KOPT-K1 (cell line): ENCODE results near the gene SORBS1.

ENCODE experiments used
- H3K27ac ChIP-seq: fragments of 200-600 bp; sonication (generic); 2 replicates; pipeline ENCODE4 v1.5.1; 2016; ENCODE audit warnings: antibody characterized with exemption, mild to moderate bottlenecking, low read depth, low read length; ENCODE audit not compliant: poor library complexity, severe bottlenecking
- H3K36me3 ChIP-seq: fragments of 200-600 bp; sonication (generic); 2 replicates; pipeline ENCODE4 v1.5.1; 2017; ENCODE audit warnings: antibody characterized with exemption, mild to moderate bottlenecking, low read length, moderate library complexity; ENCODE audit not compliant: insufficient read depth
- H3K9me3 ChIP-seq: fragments of 200-600 bp; sonication (generic); 2 replicates; pipeline ENCODE4 v1.5.1; 2017; ENCODE audit warnings: antibody characterized with exemption, low read length, mild to moderate bottlenecking; ENCODE audit not compliant: insufficient read depth, poor library complexity, severe bottlenecking

The SORBS1 gene

DNA sequence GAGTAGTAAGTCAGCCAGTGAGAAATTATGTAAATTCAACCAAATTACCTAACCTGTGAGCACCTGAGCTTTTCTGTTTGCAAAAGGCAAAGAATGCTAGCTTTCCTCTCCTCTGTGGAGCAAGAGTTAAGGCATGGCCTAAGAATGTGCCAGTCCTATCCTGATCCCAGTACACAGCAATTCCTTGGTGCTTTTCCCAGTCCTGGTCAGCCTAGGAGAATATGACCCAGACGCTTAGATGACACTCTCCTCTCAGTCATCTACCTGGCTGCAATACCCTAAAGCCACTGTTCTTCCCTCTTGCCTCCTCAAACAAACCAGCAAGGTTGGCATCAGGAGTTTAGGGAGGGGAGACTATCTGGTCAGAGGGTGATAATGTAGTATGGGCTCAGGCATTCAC, 274.5 kb downstream of the SORBS1 start:
- Histone ChIP-seq H3K9me3 (no peaks in the 10 kb centered on the region), H3K36me3 (no peaks in the 10 kb centered on the region), H3K27ac (no peak overlapping the region)

DNA sequence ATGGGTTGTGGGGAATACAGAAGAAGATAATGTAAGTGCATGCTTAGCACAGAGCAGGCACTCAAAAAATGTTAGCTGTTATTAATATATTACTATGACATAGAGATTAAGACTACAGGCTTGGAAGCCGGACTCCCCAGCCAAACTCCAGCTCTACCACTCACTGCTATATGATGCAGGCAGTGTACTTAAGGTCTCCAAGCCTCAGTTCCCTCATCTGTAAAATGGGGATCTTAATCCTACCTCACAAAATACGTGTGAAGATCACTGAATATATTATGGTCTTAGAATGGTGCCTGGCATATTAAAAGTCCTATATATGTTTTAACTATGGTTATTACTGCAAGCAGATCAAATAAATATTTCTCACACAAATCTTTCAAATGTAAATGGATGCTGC, 275.6 kb downstream of the SORBS1 start:
- Histone ChIP-seq H3K27ac (no peak overlapping the region), H3K36me3 (no peaks in the 10 kb centered on the region), H3K9me3 (no peaks in the 10 kb centered on the region)

DNA sequence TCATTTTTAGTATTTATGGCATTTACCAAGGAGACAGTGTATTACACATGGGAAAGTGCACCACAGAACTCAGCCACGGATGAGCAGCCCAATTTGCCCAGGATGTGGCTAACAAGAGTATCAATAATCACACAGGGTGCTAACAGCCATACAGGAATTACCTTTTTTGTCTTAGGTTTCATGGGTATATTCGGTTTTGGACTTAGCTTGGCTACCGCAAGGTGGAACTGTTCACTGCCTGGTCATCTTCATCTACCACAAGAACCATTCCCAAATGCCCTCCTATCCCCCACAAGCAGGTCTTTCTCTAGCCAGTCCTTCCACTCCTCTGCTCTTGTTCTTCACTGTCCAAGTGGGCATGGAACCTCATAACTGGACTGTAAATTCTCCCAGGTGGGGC, 276.4 kb downstream of the SORBS1 start:
- H3K9me3 ChIP-seq = no peaks in the 10 kb centered on the region
- H3K36me3 ChIP-seq = no peaks in the 10 kb centered on the region
- no peak overlapping the region for H3K27ac ChIP-seq

DNA sequence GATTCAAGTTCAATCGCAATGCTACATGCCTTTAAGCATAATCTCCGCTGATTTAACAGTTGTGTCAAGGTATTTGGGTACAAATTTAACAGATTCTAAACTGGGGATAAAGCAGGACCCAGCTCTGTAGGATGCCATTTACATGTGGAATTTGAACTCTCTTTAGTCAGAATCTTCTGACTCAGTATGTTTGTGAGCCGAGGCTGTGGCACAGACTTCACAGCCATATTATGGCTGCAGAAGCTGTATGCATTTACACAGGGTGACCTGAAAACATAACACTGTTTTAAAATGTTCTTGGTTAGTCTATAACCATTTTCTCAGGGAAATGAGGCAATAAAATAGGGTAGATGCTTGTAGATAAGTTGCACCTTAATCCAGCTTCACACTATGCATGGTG, 279.1 kb downstream of the SORBS1 start:
- no peaks in the 10 kb centered on the region for H3K36me3 ChIP-seq
- H3K27ac ChIP-seq = no peak overlapping the region
- H3K9me3 ChIP-seq = no peaks in the 10 kb centered on the region

DNA sequence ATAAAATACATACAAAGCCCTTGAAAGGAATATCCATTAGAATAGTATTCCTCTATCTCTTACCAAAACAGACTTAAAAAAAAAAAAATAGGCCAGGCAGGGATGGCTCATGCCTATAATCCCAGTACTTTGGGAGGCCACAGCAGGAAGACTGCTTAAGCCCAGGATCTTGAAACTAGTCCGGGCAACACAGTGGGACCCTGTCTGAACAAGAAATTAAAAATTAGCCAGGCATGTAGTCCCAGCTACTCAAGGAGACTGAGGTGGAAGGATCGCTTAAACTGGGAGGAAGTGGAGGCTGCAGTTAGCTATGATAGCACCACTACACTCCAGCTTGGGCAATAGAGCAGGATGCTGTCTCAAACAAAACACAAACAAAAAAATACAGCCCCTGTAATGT, 280.0 kb downstream of the SORBS1 start:
- Histone ChIP-seq H3K27ac (no peak overlapping the region), H3K36me3 (no peaks in the 10 kb centered on the region)

DNA sequence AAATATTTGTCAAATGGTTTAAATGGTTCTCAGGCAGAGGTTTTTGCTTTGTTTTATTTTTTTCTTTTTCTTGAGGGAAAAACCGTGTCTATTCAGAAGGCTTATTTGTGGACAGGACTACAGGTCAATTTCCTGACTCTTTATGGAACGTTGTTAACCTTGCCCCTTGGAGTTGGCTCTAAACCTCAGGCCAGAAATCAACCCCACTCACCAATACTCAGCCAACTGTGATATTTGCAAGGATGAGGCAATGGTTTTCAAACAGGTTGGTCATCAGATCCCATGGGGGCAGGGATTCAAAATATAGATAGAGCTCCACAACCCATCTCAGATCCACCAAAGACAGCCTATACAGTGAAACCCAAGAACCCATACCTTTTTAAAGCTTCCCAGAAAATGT, 280.5 kb downstream of the SORBS1 start:
- no peak overlapping the region for H3K27ac ChIP-seq
- H3K36me3 ChIP-seq = no peaks in the 10 kb centered on the region
- H3K9me3 ChIP-seq = no peaks in the 10 kb centered on the region

More for the DNA sequence above, 280.0 kb downstream of the SORBS1 start:
- no peaks in the 10 kb centered on the region for H3K9me3 ChIP-seq

DNA sequence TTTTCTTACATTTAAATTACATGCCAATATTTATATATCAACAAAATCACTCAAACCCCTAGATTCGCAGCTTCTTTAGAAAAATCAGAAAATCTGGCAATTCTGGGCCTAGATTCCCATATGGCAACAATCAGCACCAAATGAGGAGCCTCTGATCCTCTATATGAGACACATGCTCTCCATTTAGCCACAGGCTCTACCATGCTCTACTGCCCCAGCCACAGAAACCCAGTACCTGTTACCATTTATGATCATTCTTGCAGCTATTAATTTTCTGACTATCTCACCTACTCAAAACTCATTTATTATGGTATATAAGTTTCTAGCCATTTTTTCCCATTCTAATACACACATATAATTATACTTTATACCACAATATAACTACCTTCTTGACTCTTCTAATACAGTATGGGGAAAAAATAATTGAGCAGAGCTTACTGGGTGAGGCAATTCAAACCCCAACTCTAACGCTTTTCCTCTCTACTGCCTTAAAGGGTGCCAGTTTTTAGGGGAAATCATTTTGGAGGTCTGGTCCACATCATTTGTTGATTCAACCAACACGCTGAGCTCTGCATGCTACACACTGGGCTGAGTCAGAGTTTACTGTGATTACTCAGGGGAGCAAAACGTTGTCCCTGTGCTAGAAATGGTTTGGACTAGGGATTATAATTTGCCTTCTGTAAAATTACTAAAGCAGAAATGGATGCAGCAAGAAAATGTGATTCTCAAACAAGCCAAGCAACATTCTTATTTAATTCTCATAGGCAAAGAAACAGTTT, 281.9 kb downstream of the SORBS1 start:
- Histone ChIP-seq H3K9me3 (no peaks in the 10 kb centered on the region), H3K27ac (no peak overlapping the region), H3K36me3 (no peaks in the 10 kb centered on the region)

DNA sequence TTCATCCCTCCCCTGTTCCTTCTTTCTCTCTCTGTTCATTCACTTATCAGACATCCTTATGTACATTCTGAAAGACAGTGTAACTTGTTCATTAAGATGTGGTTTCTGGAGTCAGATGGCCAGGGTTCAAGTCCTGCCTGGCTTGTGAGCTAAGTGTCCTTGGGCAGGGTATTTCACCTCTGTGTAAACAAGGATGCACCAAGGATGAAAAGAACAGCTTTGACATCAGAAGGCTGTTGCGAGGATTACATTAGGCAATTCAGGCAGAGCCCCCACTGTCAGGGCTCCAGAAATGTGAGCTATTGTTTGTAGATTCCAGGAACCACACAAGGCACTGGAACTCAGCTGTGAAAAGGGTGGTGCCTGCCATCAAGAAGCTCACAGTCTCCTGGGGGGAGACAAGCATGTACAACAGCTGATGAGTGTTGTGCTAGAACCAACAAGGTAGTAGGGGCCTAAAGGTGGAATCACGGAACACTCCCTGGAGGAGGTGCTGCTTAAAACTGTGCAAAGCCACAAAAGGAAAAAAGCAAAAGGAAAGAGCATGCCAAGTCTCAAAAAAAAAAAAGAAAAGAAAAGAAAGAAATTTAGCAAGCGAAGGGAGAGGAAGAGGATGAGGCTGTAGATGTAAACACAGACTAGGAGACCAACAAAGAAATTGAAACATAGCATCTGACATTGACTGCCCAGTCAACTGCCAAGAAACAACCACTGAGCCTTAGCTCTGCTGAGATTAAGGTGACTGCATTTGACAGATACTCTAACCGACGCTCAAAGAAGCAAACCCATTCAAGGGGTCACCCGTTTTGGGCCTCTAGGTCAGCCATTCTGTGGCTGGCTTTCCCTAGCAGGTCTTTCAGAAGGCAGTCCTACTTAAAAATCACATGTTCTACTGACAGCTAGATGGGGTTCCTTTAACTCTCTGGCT, 282.8 kb downstream of the SORBS1 start:
- no peak overlapping the region for H3K27ac ChIP-seq

DNA sequence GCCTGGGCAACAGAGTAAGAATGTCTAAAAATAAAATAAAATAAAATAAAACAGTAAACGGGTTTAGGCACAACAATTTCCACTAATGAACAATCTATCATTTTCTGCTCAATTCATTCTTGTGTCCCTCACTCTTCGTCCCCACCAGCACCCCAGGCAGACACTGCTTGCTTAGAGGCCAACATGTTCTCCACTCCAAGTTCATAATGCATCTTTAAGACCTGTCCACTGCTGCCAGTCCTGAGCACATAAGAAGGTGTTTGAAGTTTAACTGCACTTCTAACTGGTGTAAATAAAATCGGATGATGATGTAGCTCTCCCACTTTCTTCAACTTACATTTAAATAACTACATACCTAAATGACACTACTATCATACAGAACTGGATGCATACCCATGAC, 283.6 kb downstream of the SORBS1 start:
- Histone ChIP-seq H3K9me3 (no peaks in the 10 kb centered on the region), H3K36me3 (no peaks in the 10 kb centered on the region), H3K27ac (no peak overlapping the region)

More for the DNA sequence above, 282.8 kb downstream of the SORBS1 start:
- H3K9me3 ChIP-seq = no peaks in the 10 kb centered on the region
- H3K36me3 ChIP-seq = no peaks in the 10 kb centered on the region

DNA sequence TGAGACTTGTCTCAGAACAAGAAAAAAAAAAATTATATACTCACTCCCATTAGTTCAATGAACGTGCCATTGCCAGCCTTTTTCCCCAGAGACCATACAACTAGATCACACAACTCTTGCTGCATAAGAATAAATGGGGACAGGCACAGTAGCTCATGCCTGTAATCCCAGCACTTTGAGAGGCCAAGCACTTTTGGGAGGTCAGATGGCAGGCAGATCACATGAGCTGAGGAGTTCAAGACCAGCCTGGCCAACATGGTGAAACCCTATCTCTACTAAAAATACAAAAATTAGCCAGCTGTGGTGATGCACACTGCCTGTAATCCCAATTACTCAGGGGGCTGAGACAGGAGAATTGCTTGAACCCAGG, 284.0 kb downstream of the SORBS1 start:
- Histone ChIP-seq H3K36me3 (no peaks in the 10 kb centered on the region), H3K27ac (no peak overlapping the region), H3K9me3 (no peaks in the 10 kb centered on the region)

DNA sequence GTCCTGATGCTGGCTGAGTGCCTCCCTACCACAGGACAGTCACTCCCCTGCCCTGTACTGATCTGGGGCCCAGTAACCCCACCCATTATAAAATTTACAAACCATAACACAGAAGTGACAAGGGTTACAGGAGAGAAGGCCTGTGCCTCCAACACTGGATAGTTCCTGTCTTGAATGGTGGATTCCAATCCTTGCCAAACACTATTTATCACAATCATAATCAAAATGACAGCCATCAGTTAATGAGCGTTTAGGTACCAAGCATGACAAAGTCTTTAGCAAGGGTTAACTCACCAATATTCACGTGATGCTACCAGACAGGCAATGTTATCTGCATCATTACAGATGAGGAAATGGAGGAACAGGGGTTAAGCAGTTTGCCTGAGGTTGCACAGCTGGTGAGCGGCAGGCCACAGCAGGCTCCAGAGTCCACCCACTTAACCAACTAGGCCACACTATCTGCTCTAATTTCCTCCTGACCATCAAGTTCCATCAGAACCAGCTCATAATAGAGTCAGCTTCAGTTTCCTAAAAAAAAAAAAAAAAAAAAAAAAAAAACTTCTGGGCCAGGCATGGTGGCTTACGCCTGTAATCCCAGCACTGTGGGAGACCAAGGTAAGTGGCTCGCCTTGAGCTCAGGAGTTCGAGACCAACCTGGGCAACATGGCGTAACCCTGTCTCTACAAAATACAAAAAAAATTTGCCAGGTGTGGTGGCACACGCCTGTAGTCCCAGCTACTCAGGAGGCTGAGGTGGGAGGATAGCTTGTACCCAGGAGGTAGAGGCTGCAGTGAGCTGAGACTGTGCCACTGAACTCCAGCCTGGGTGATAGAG, 284.6 kb downstream of the SORBS1 start:
- Histone ChIP-seq H3K36me3 (no peaks in the 10 kb centered on the region), H3K9me3 (no peaks in the 10 kb centered on the region), H3K27ac (no peak overlapping the region)

DNA sequence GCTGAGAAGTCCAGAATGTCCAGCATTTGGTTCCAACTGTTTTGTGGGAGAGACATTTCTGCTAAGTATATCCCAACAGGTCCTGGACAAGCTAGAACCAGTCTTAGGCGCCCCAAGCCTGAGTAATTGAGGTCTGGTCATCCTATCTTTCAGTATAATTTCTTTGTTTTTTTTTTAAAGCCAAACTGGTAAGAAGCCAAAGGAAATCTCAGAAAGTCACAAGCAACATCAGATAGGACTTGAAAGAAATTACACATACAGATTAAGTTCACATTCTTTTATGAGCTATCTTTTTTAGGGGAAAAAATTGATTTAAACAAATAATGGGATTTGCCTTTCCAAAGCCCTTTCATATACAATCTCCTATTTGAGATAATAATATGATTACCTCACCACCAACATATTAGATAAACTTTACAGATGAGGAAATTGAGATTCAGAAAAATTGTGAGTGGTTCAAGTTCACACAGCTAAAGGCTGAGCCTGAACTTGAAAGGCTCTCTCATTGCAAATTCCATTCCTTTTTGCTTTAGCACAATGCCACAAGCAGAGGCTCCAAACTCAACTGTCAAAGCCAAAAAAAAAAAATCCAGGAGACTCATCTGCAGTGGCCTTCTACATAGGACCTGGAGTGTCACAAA, 285.3 kb downstream of the SORBS1 start:
- Histone ChIP-seq H3K9me3 (no peaks in the 10 kb centered on the region), H3K27ac (no peak overlapping the region), H3K36me3 (no peaks in the 10 kb centered on the region)

DNA sequence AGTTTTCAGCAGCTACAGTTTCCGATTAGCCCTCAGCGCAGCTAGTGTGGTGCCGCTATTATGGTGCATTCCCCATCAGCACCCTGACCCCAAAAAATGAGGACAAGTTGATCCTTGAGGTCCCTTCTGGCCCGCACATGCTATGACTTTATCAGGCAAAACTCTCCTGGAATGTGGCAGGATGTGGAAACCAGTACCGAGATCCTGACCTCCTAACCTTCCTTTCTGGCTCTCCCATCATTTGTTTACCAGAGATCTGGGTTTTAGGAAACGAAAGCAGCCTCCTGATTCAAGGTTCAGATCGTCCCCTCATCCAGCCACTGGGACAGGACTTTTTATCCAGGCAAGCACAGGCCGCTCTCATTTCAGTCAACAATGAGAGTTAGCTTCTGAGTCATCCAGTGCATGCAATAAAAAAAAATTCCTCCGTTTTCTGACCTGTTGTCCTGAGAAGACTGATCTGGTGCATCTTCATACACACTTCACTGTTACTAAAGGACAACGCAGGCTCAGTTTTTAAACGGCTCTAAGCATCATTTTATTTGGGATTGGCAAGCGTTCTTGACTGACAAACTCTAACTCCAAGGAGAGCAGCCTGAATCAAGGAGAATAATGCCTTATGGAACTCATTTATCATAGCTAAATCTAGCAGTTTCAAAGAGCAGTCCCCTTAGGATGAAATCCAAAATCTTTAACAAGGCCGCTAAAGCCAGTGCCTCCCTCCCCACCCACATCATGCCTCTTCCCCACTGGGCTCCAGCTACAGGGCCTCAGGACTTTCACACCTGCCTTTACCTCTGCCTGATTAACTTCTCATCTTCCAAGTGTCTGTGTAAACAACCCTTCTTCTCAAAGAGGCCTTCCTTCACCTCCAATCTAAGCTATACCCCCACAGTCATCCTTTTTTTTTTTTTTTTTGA, 287.5 kb downstream of the SORBS1 start:
- Histone ChIP-seq H3K27ac (no peak overlapping the region), H3K36me3 (no peaks in the 10 kb centered on the region), H3K9me3 (no peaks in the 10 kb centered on the region)

DNA sequence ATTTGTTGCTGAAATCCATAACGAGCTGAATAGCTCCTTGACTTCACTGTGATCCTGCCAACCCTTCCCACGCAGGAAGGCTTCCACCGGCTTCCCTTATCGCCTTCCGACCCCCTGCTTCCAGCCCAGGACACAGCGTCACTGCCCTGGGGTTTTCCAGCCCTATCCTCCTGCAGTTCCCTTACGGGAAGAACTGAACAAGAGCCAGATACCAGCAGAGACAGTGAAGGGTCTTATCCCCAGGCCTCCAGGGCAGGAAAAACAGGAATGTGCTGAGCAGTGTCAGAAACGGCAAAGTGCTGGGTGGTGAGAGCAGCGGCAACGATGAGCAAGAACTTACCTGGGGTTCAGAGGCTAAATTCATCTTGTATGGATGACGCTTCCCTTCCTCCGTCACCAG, 292.7 kb downstream of the SORBS1 start:
- H3K36me3 ChIP-seq = no peaks in the 10 kb centered on the region

More for the DNA sequence above, 292.7 kb downstream of the SORBS1 start:
- no peak overlapping the region for H3K27ac ChIP-seq
- no peaks in the 10 kb centered on the region for H3K9me3 ChIP-seq
